Suprapubic skin (tissue), 4 donors: ENCODE data around the gene DPP10. TPM values are rescaled to one million over a fixed set of nuclear protein-coding genes. Genes with fewer than 3 reads are reported as not detected.

Source experiments
- DNase-seq, 2 donors: peaks; one replicate each; pipeline ENCODE4 v3.0.0-alpha.2; 2019; ENCODE audit warnings: low spot score in 2 of 2
- H3K27ac ChIP-seq: fragments of 200-600 bp; sonication (generic); one replicate; pipeline ENCODE4 v1.5.1; 2019
- H3K27me3 ChIP-seq: fragments of 200-600 bp; sonication (generic); one replicate; pipeline ENCODE4 v1.5.1; 2019
- H3K36me3 ChIP-seq: fragments of 200-600 bp; sonication (generic); one replicate; pipeline ENCODE4 v1.5.1; 2019
- H3K4me1 ChIP-seq: fragments of 200-600 bp; sonication (generic); one replicate; pipeline ENCODE4 v1.5.1; 2019
- H3K4me3 ChIP-seq: fragments of 200-600 bp; sonication (generic); one replicate; pipeline ENCODE4 v1.5.1; 2019; ENCODE audit warnings: mild to moderate bottlenecking
- H3K9me3 ChIP-seq: fragments of 200-600 bp; sonication (generic); one replicate; pipeline ENCODE4 v1.5.1; 2019
- CTCF ChIP-seq, 2 donors: fragments of 200-600 bp in 1 of 2; fragments of 450-650 bp in 1 of 2; sonication (generic) in 1 of 2; IDR thresholded peaks; one replicate each; pipeline ENCODE4 v1.5.1; 2016 to 2019; ENCODE audit warnings: antibody characterized with exemption in 2 of 2, mild to moderate bottlenecking in 1 of 2, moderate library complexity in 1 of 2
- EP300 ChIP-seq: sonication (generic); formaldehyde crosslinking; IDR thresholded peaks from one replicate; pipeline ENCODE4 v1.6.1; 2017; ENCODE audit warnings: antibody characterized with exemption
- POLR2A ChIP-seq, 2 donors: fragments of 450-650 bp; IDR thresholded peaks; one replicate each; pipeline ENCODE4 v1.6.1; 2017; ENCODE audit warnings: antibody characterized with exemption in 2 of 2, mild to moderate bottlenecking in 2 of 2, moderate library complexity in 2 of 2
- POLR2AphosphoS5 ChIP-seq, 3 donors: sonication (generic); formaldehyde crosslinking; IDR thresholded peaks; one replicate each; pipeline ENCODE4 v1.6.1; 2017; ENCODE audit warnings: antibody characterized with exemption in 3 of 3
- WGBS: methylation state at CpG from one replicate; pipeline ENCODE4 v1.1.5; 2018; 5-methylcytosine and 5-hydroxymethylcytosine counted together
- total RNA-seq, 4 donors: library from RNA; depleted of rRNA; stranded (reverse); fragments of >200 nt; gene quantifications; one replicate each; pipeline ENCODE4 v1.1.0, GENCODE V29; 2016

The DPP10 gene
- total RNA-seq, 4 donors from 2014 or later: 0.68 to 1.4 TPM; not detected in 2

DNA sequence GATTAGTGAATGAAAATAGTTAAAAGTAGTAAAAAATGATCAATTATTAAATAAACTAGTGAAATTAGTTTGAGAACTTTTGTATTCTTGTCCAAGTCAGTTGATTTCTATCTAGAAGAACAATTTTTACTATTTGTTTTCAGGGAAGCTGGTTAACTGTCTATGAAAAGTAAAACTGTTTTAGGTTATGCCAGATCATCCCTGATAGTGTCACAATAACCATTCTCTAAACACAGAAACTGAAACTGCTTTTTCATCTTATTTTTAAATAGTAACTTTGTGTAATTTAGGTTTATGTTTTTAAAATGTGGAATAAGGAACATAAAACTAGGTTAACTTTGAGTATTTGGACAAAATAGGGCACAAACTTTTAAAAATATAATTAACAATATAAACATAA lies 1087.2 kb downstream of the DPP10 start:
- no peak for DNase-seq
- H3K36me3 ChIP-seq: no peaks in the 10 kb centered on the region
- no peak for TF ChIP-seq EP300
- TF ChIP-seq CTCF (IDR thresholded peaks at IDR 0.05): no peak
- TF ChIP-seq POLR2A (IDR thresholded peaks at IDR 0.05): no peak
- TF ChIP-seq POLR2AphosphoS5 (IDR thresholded peaks at IDR 0.05): no peak
- no peaks in the 10 kb centered on the region for H3K9me3 ChIP-seq
- H3K27ac ChIP-seq: no peak overlapping the region
- H3K27me3 ChIP-seq: no peaks in the 10 kb centered on the region
- H3K4me3 ChIP-seq: no peak overlapping the region
- H3K4me1 ChIP-seq: no peaks in the 10 kb centered on the region

DNA sequence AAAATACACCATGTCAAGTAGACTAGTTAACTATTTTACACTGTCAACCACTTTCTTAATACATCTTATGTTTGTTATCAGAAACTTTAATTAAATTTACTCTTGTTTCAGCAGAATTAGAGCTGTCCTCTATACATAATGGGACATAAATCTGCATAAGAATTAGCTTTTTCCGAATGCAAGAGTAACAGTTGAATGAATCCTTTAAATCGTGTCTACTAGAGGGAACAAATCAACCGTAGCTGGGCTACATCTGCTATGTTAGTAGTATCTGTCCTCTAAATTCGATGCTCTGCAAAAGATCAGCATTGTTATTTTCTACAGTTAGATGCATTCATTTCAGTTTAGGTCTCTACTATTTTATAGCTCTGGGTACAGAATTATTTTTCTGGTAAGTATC lies 1090.6 kb downstream of the DPP10 start:
- Histone ChIP-seq H3K4me1 (no peaks in the 10 kb centered on the region), H3K27ac (no peak overlapping the region), H3K9me3 (no peaks in the 10 kb centered on the region), H3K36me3 (no peaks in the 10 kb centered on the region), H3K27me3 (no peaks in the 10 kb centered on the region), H3K4me3 (no peak overlapping the region)
- WGBS: 80% methylated on average over 4 of the region's 4 CpGs
- no peak for DNase-seq
- TF ChIP-seq POLR2AphosphoS5 (IDR thresholded peaks at IDR 0.05): no peak
- no peak for TF ChIP-seq CTCF (IDR thresholded peaks at IDR 0.05)
- no peak for TF ChIP-seq POLR2A (IDR thresholded peaks at IDR 0.05)
- no peak for TF ChIP-seq EP300

DNA sequence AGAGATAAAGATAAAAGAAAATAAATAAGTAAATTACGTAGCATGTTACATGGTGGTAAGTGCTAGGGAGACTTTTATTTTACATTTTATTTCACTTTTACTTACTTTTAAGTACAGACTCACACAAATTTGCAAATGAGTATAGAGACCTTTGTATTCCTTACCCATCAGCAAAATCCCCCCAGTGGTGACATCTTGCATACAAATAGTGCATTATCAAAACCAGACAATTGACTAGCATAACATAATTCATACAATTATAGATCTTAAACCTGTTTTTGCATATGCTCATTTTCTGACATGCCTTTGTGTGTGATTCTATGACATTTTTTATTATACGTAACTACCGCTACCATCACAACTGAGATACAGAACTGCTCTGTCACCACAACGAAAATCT lies 1099.4 kb downstream of the DPP10 start:
- H3K4me1 ChIP-seq: no peaks in the 10 kb centered on the region
- no peaks in the 10 kb centered on the region for H3K36me3 ChIP-seq
- H3K9me3 ChIP-seq: no peaks in the 10 kb centered on the region
- no peak overlapping the region for H3K4me3 ChIP-seq
- no peaks in the 10 kb centered on the region for H3K27me3 ChIP-seq
- no peak for DNase-seq
- H3K27ac ChIP-seq: no peak overlapping the region
- WGBS: 93% methylated on average over 4 of the region's 4 CpGs
- no peak for TF ChIP-seq EP300
- TF ChIP-seq POLR2A (IDR thresholded peaks at IDR 0.05): no peak
- no peak for TF ChIP-seq CTCF (IDR thresholded peaks at IDR 0.05)
- TF ChIP-seq POLR2AphosphoS5 (IDR thresholded peaks at IDR 0.05): no peak

DNA sequence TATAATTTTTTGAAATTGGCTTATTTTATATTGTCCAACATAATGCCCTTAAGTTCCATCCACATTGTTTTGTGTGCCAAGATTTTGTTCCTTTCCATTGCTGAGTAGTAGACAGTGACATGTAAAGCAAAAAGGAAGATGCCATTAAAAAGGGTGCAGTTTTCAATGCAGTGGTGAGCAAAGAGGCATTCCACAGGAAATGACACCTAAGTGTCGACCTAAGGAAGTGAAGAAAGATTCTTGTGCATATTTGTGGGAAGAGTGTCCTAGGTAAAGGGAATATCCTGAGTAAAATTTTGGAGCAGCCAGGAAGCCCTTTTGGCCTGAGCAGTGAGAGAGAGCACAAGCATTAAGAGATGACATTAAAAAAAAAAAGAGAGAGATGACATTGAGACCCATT lies 1099.9 kb downstream of the DPP10 start:
- Histone ChIP-seq H3K4me3 (no peak overlapping the region), H3K36me3 (no peaks in the 10 kb centered on the region), H3K27ac (no peak overlapping the region), H3K4me1 (no peaks in the 10 kb centered on the region), H3K27me3 (no peaks in the 10 kb centered on the region), H3K9me3 (no peaks in the 10 kb centered on the region)
- no peak for TF ChIP-seq POLR2A (IDR thresholded peaks at IDR 0.05)
- TF ChIP-seq POLR2AphosphoS5 (IDR thresholded peaks at IDR 0.05): no peak
- TF ChIP-seq CTCF (IDR thresholded peaks at IDR 0.05): no peak
- TF ChIP-seq EP300: no peak
- WGBS: 73% methylated on average over 1 of the region's 1 CpG
- no peak for DNase-seq

DNA sequence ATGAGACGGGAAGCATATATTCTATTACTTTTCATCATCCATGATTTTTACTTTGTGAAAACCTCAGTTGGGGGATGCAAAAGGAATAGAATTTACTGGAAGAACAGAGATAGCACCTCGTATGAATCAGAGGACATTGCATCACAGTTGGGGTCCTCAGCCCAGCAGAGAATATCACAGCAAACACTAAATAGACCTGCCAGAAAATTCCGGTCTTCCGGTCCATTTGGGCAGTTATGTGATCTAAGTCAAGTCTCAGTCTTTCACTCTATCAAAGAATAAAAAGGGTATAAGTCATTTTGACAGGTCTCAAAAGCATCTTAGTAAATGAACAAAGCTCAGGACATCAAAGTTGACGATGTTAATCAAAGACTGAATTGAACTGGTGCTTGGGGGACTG lies 1100.6 kb downstream of the DPP10 start:
- Histone ChIP-seq H3K36me3 (no peaks in the 10 kb centered on the region), H3K27ac (no peak overlapping the region), H3K27me3 (no peaks in the 10 kb centered on the region), H3K4me1 (no peaks in the 10 kb centered on the region), H3K9me3 (no peaks in the 10 kb centered on the region), H3K4me3 (no peak overlapping the region)
- TF ChIP-seq POLR2AphosphoS5 (IDR thresholded peaks at IDR 0.05) (no peak), CTCF (IDR thresholded peaks at IDR 0.05) (no peak), EP300 (no peak), POLR2A (IDR thresholded peaks at IDR 0.05) (no peak)
- 81% methylated on average over 5 of the region's 5 CpGs for WGBS
- DNase-seq: no peak
